K562 (cell line): ENCODE measurements around the gene DTWD2. TPM values are rescaled to one million over a fixed set of nuclear protein-coding genes. Genes with fewer than 3 reads are reported as not detected.

Source experiments
- ATAC-seq: fragments of 200-7000 bp; cut with Tn5 transposase; 3 replicates; pipeline ENCODE4 v1.9.1; 2020; ENCODE audit warnings: moderate library complexity
- BruUV-seq: library from RNA; stranded (reverse); fragments of 400-500 nt; replicated peaks from 2 replicates; lab custom pipeline; 2021; lab: Mats Ljungman, UMichigan
- CTCF ChIA-PET: fragments of 300-600 bp; formaldehyde crosslinking; extraction: SDS; loops from one replicate; lab custom pipeline; 2021; ENCODE audit warnings: low intra/inter-chr PET ratio; lab: Yijun Ruan, JAX
- POLR2A ChIA-PET: fragments of 300-600, 350-650 bp; sonication (Branson Sonifier 250); formaldehyde crosslinking; extraction: SDS; loops from one replicate; lab custom pipeline; 2021; ENCODE audit warnings: antibody characterized with exemption, inconsistent platforms; lab: Yijun Ruan, JAX
- DNase-seq, 4 experiments: peaks; one replicate each; pipeline versions ENCODE4 v3.0.0 to v3.0.0-alpha.2; 2011 to 2018; ENCODE audit warnings: low spot score in 3 of 4, mixed read lengths in 3 of 4; ENCODE audit errors: extremely low read depth in 1 of 4
- FAIRE-seq: peaks from 2 replicates; lab custom pipeline; 2011; peaks lifted over from hg19 to GRCh38; lab: Jason Lieb, UNC
- H2AFZ ChIP-seq: 2 replicates; pipeline ENCODE4 v1.6.0; 2011; ENCODE audit warnings: low read depth, low read length, control low read depth, inconsistent platforms
- H3K27ac ChIP-seq: fragments of 200-600 bp; 3 replicates; pipeline ENCODE4 v1.8.0; 2011; ENCODE audit warnings: low read depth, mild to moderate bottlenecking, control low read depth, inconsistent platforms, low read length, moderate library complexity, mixed read lengths; ENCODE audit errors: extremely low read depth
- H3K27me3 ChIP-seq, 2 experiments: fragments of 300-600 bp in 1 of 2; 2 replicates in 1 of 2; 3 replicates in 1 of 2; pipeline versions ENCODE4 v1.6.0 to v1.8.0; 2011; ENCODE audit warnings: inconsistent platforms in 2 of 2, low read length in 2 of 2, mild to moderate bottlenecking in 1 of 2, mixed read lengths in 1 of 2, moderate library complexity in 1 of 2; ENCODE audit not compliant: control insufficient read depth in 2 of 2, insufficient read depth in 2 of 2
- H3K36me3 ChIP-seq: fragments of 300-600 bp; 3 replicates; pipeline ENCODE4 v1.8.0; 2011; ENCODE audit warnings: mild to moderate bottlenecking, low read length, inconsistent platforms; ENCODE audit not compliant: control insufficient read depth, insufficient read depth
- H3K4me1 ChIP-seq, 2 experiments: fragments of 200-600 bp in 1 of 2; replicated peaks in 1 of 2; 2 replicates in 1 of 2; 3 replicates in 1 of 2; pipeline versions ENCODE4 v1.5.1 to v1.8.0; 2011; ENCODE audit warnings: inconsistent platforms in 2 of 2, low read length in 2 of 2, mild to moderate bottlenecking in 1 of 2, mixed read lengths in 1 of 2, moderate library complexity in 1 of 2; ENCODE audit not compliant: control insufficient read depth in 2 of 2, insufficient read depth in 2 of 2
- H3K4me2 ChIP-seq: 2 replicates; pipeline ENCODE4 v1.6.1; 2011; ENCODE audit warnings: low read length, control low read depth, inconsistent platforms, mixed read lengths; ENCODE audit not compliant: insufficient read depth
- H3K4me3 ChIP-seq: fragments of 200-600 bp; sonication (generic), shearing (Covaris generic); 2 replicates; pipeline ENCODE4 v1.5.1; 2016; ENCODE audit warnings: control low read depth, inconsistent platforms
- H3K79me2 ChIP-seq: fragments of 200-600 bp; 3 replicates; pipeline ENCODE4 v1.8.0; 2011; ENCODE audit warnings: low read length, inconsistent platforms; ENCODE audit not compliant: control insufficient read depth, insufficient read depth
- H3K9ac ChIP-seq, 2 experiments: 2 replicates each; pipeline versions ENCODE4 v1.6.0 to v1.6.1; 2011; ENCODE audit warnings: low read depth in 2 of 2, low read length in 2 of 2, control low read depth in 1 of 2, inconsistent platforms in 1 of 2, mild to moderate bottlenecking in 1 of 2, mixed read lengths in 1 of 2; ENCODE audit not compliant: insufficient read depth in 1 of 2
- H3K9me1 ChIP-seq: one replicate; pipeline ENCODE4 v1.6.0; 2011; ENCODE audit warnings: inconsistent platforms, mild to moderate bottlenecking, low read length, moderate library complexity; ENCODE audit not compliant: control insufficient read depth, insufficient read depth
- H3K9me3 ChIP-seq: replicated peaks from 2 replicates; pipeline ENCODE4 v1.5.1; 2011; ENCODE audit warnings: low read depth, low read length, inconsistent platforms; ENCODE audit not compliant: control insufficient read depth, insufficient read depth
- H4K20me1 ChIP-seq: replicated peaks from 2 replicates; pipeline ENCODE4 v1.6.1; 2011; ENCODE audit warnings: low read length, inconsistent platforms, mixed read lengths; ENCODE audit not compliant: control insufficient read depth, insufficient read depth
- ETV1 ChIP-seq: fragments of 450-650 bp; conservative IDR thresholded peaks from 2 replicates; pipeline ENCODE4 v1.6.1; 2016; ENCODE audit warnings: missing genetic modification characterization, control low read depth, low read depth, missing compliant biosample characterization
- ZNF384 ChIP-seq: IDR thresholded peaks from 2 replicates; pipeline ENCODE4 v1.6.1; 2012; ENCODE audit warnings: low read depth, low read length, improper control_type of control experiment
- WGBS: fragments of 100-300 bp; shearing (Covaris generic); methylation state at CpG from one replicate; pipeline ENCODE4 v1.1.6; 2016; ENCODE audit warnings: low coverage, mixed read lengths; ENCODE audit not compliant: insufficient coverage; ENCODE audit errors: missing lambda C conversion rate; 5-methylcytosine and 5-hydroxymethylcytosine counted together
- in situ Hi-C: fragments of 300-500 bp; cut with MboI; formaldehyde crosslinking; loops from 4 replicates; pipeline ENCODE4 v1.15.0; 2018; ENCODE audit warnings: inconsistent platforms, mixed read lengths
- intact Hi-C: fragments of 100-400 bp; cut with micrococcal nuclease; formaldehyde crosslinking; loops from 2 replicates; pipeline ENCODE4 v1.14.2; 2022
- polyA plus RNA-seq, 8 experiments: library from polyadenylated mRNA; depleted of rRNA in 4 of 8; stranded (reverse) in 5 of 8; unstranded in 3 of 8; fragments of >200 nt; fragmentation: Nextera tagmentation in 2 of 8; fragmentation: Illumina TruSeq in 1 of 8; extraction: Ambion mirVana in 2 of 8; extraction: Trizol in 1 of 8; gene quantifications; 2 replicates each; pipeline versions ENCODE4 v1.2.1 to v1.2.3, GENCODE V29; 2011 to 2014; ENCODE audit warnings: inconsistent platforms in 1 of 8, missing spikeins in 1 of 8
- total RNA-seq, 7 experiments: library from RNA; depleted of rRNA in 6 of 7; stranded (reverse); fragments of >200 nt in 6 of 7; fragmentation: Illumina TruSeq in 2 of 7; extraction: Trizol in 2 of 7; gene quantifications; 2 replicates each; pipeline versions ENCODE4 v1.2.1 to v1.2.3, GENCODE V29; 2011 to 2021; ENCODE audit warnings: low replicate concordance in 1 of 7
- TF ChIP-seq, protein P1 (sequence below): fragments of 450-650 bp; IDR thresholded peaks from 2 replicates; pipeline ENCODE4 v1.6.1; 2018; ENCODE audit not compliant: partially characterized antibody

DTWD2 gene
- total and polyA plus RNA-seq, 9 of the 15 experiments (the other 6 are each of a cell fraction or from before 2014, with no cell fraction given), result 0.99 to 10.8 (median 4.1) TPM

DNA sequence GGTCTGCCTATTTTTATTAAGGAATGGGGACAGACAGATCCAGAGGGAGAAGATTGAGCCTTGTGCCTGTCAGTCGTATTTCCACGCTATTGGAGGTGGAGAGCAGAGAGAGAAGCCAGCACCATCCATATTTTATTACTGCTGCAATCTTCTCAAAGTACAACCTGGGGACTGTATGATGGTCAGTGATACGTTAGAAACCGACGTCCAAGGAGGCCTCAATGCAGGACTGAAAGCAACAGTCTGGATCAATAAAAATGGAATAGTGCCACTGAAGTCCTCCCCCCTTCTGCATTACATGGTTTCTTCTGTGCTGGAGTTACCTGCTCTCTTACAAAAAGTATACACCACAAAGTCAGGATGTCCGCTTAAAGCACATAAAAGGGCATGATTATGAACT lies 21.9 kb upstream of the DTWD2 start:
- no TSS peak for BruUV-seq
- POLR2A ChIA-PET, result no interaction called here
- no peak for FAIRE-seq

More for the DNA sequence above, 21.9 kb upstream of the DTWD2 start:
- intact Hi-C loops (no loop called here), in situ Hi-C loops (no loop called here)
- TF ChIP-seq ZNF384 (no peak), ETV1 (tag) (no peak)
- TF ChIP-seq, protein P1, sequence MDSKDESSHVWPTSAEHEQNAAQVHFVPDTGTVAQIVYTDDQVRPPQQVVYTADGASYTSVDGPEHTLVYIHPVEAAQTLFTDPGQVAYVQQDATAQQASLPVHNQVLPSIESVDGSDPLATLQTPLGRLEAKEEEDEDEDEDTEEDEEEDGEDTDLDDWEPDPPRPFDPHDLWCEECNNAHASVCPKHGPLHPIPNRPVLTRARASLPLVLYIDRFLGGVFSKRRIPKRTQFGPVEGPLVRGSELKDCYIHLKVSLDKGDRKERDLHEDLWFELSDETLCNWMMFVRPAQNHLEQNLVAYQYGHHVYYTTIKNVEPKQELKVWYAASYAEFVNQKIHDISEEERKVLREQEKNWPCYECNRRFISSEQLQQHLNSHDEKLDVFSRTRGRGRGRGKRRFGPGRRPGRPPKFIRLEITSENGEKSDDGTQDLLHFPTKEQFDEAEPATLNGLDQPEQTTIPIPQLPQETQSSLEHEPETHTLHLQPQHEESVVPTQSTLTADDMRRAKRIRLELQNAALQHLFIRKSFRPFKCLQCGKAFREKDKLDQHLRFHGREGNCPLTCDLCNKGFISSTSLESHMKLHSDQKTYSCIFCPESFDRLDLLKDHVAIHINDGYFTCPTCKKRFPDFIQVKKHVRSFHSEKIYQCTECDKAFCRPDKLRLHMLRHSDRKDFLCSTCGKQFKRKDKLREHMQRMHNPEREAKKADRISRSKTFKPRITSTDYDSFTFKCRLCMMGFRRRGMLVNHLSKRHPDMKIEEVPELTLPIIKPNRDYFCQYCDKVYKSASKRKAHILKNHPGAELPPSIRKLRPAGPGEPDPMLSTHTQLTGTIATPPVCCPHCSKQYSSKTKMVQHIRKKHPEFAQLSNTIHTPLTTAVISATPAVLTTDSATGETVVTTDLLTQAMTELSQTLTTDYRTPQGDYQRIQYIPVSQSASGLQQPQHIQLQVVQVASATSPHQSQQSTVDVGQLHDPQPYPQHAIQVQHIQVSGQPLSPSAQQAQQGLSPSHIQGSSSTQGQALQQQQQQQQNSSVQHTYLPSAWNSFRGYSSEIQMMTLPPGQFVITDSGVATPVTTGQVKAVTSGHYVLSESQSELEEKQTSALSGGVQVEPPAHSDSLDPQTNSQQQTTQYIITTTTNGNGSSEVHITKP, result peak; percentile 90
- Histone ChIP-seq H3K27ac (no peak overlapping the region), H3K9ac (no peak overlapping the region), H3K36me3 (no peaks in the 10 kb centered on the region), H3K27me3 (no peaks in the 10 kb centered on the region), H3K9me3 (no peaks in the 10 kb centered on the region), H2AFZ (peak overlapping the region; percentile 62), H3K4me3 (no peak overlapping the region), H3K79me2 (no peaks in the 10 kb centered on the region), H3K4me1 (no peaks in the 10 kb centered on the region), H4K20me1 (no peaks in the 10 kb centered on the region), H3K4me2 (no peak overlapping the region), H3K9me1 (no peaks in the 10 kb centered on the region)
- CTCF ChIA-PET, result no interaction called here
- ATAC-seq, result no peak
- 45% methylated on average over 6 of the region's 6 CpGs for WGBS
- DNase-seq, result no peak
